HCT116 (cell line): ENCODE results near the gene RHOT1. TPM values are rescaled to one million over a fixed set of nuclear protein-coding genes. Genes with fewer than 3 reads are reported as not detected.

Source experiments
- ATAC-seq: fragments of 200-7000 bp; cut with Tn5 transposase; 2 replicates; pipeline ENCODE4 v1.9.1; 2020; ENCODE audit warnings: mild to moderate bottlenecking, moderate library complexity
- BruUV-seq: library from RNA; stranded (reverse); fragments of 400-500 nt; replicated peaks from 2 replicates; lab custom pipeline; 2021; lab: Mats Ljungman, UMichigan
- CTCF ChIA-PET: fragments of 300-600 bp; sonication (Branson Sonifier 250); formaldehyde crosslinking; loops from one replicate; lab custom pipeline; 2021; ENCODE audit warnings: antibody characterized with exemption; lab: Charles Lee
- POLR2A ChIA-PET: fragments of 300-600, 350-600 bp; sonication (Branson Sonifier 250); formaldehyde crosslinking; loops from one replicate; lab custom pipeline; 2021; ENCODE audit warnings: antibody characterized with exemption; lab: Charles Lee
- RAD21 ChIA-PET, 2 experiments: fragments of 300-600 bp; sonication (Branson Sonifier 250); formaldehyde crosslinking; loops; one replicate each; lab custom pipeline; 2023; ENCODE audit warnings: low total read pairs in 2 of 2; ENCODE audit not compliant: uncharacterized antibody in 2 of 2, unreplicated experiment in 2 of 2, low non-redundant PET in 1 of 2; lab: Charles Lee
- DNase-seq: peaks from one replicate; pipeline ENCODE4 v3.0.0-alpha.2; 2010; ENCODE audit warnings: low read depth, low spot score
- H2AFZ ChIP-seq: fragments of 200-600 bp; shearing (Covaris generic), sonication (generic); 2 replicates; pipeline ENCODE4 v1.6.1; 2017; ENCODE audit warnings: low read depth, mixed run types, mixed read lengths, antibody characterized with exemption, low read length; ENCODE audit not compliant: poor library complexity, severe bottlenecking
- H3K27ac ChIP-seq: 2 replicates; pipeline ENCODE4 v1.5.1; 2012; ENCODE audit warnings: low read depth, low read length
- H3K27me3 ChIP-seq: fragments of 200-600 bp; sonication (generic); 2 replicates; pipeline ENCODE4 v1.6.1; 2016; ENCODE audit warnings: mixed run types, low read length, mixed read lengths; ENCODE audit not compliant: insufficient read depth
- H3K36me3 ChIP-seq, 2 experiments: fragments of 200-500 bp in 1 of 2; fragments of 200-600 bp in 1 of 2; sonication (Bioruptor generic) in 1 of 2; sonication (generic) in 1 of 2; 2 replicates each; pipeline versions ENCODE4 v1.5.1 to v1.6.1; 2014 to 2016; ENCODE audit warnings: low read length in 2 of 2, inconsistent platforms in 1 of 2, mixed read lengths in 1 of 2, mixed run types in 1 of 2; ENCODE audit not compliant: insufficient read depth in 2 of 2, control insufficient read depth in 1 of 2
- H3K4me1 ChIP-seq, 2 experiments: fragments of 200-600 bp in 1 of 2; sonication (generic) in 1 of 2; 2 replicates each; pipeline versions ENCODE4 v1.5.1 to v1.6.1; 2012 to 2017; ENCODE audit warnings: low read length in 2 of 2, inconsistent platforms in 1 of 2, mild to moderate bottlenecking in 1 of 2, mixed read lengths in 1 of 2, mixed run types in 1 of 2, moderate library complexity in 1 of 2; ENCODE audit not compliant: insufficient read depth in 2 of 2, control insufficient read depth in 1 of 2
- H3K4me2 ChIP-seq: fragments of 200-600 bp; sonication (generic); 2 replicates; pipeline ENCODE4 v1.6.1; 2017; ENCODE audit warnings: mixed run types, low read length, mixed read lengths
- H3K4me3 ChIP-seq, 2 experiments: fragments of 200-600 bp in 1 of 2; sonication (generic) in 1 of 2; replicated peaks in 1 of 2; 2 replicates each; pipeline ENCODE4 v1.5.1; 2011 to 2016; ENCODE audit warnings: low read length in 2 of 2, control low read depth in 1 of 2, low read depth in 1 of 2, mild to moderate bottlenecking in 1 of 2, mixed read lengths in 1 of 2, mixed run types in 1 of 2
- H3K79me2 ChIP-seq: fragments of 200-600 bp; sonication (generic); 2 replicates; pipeline ENCODE4 v1.6.1; 2017; ENCODE audit warnings: mild to moderate bottlenecking, mixed run types, low read length, moderate library complexity, mixed read lengths; ENCODE audit not compliant: insufficient read depth
- H3K9ac ChIP-seq: fragments of 200-600 bp; sonication (generic); 2 replicates; pipeline ENCODE4 v1.6.1; 2016; ENCODE audit warnings: low read length, mixed read lengths
- H3K9me2 ChIP-seq: fragments of 200-600 bp; sonication (generic), shearing (Covaris generic); 2 replicates; pipeline ENCODE4 v1.6.1; 2017; ENCODE audit warnings: mixed run types, mild to moderate bottlenecking, moderate library complexity; ENCODE audit not compliant: insufficient read depth
- H3K9me3 ChIP-seq, 2 experiments: fragments of 200-500 bp in 1 of 2; fragments of 200-600 bp in 1 of 2; sonication (Bioruptor generic) in 1 of 2; sonication (generic) in 1 of 2; 2 replicates each; pipeline ENCODE4 v1.6.1; 2014 to 2017; ENCODE audit warnings: low read length in 2 of 2, mixed read lengths in 2 of 2, inconsistent platforms in 1 of 2, low read depth in 1 of 2, mild to moderate bottlenecking in 1 of 2, mixed run types in 1 of 2, moderate library complexity in 1 of 2; ENCODE audit not compliant: control insufficient read depth in 1 of 2, insufficient read depth in 1 of 2
- H4K20me1 ChIP-seq: fragments of 200-600 bp; sonication (generic), shearing (Covaris generic); 2 replicates; pipeline ENCODE4 v1.6.1; 2017; ENCODE audit warnings: mixed run types, mild to moderate bottlenecking, moderate library complexity; ENCODE audit not compliant: insufficient read depth
- CBX3 ChIP-seq: IDR thresholded peaks from 2 replicates; pipeline ENCODE4 v1.6.1; 2012; ENCODE audit warnings: low read depth
- CTCF ChIP-seq, 3 experiments: fragments of 200-600 bp in 1 of 3; sonication (generic) in 1 of 3; IDR thresholded peaks in 2 of 3; conservative IDR thresholded peaks in 1 of 3; 2 replicates each; pipeline ENCODE4 v1.5.1; 2012 to 2017; ENCODE audit warnings: low read depth in 2 of 3, low read length in 2 of 3, antibody characterized with exemption in 1 of 3, borderline replicate concordance in 1 of 3, control low read depth in 1 of 3, mild to moderate bottlenecking in 1 of 3, mixed read lengths in 1 of 3, mixed run types in 1 of 3, moderate library complexity in 1 of 3; ENCODE audit not compliant: insufficient read depth in 1 of 3
- EGR1 ChIP-seq: IDR thresholded peaks from 2 replicates; pipeline ENCODE4 v1.6.1; 2012; ENCODE audit warnings: low read depth
- ELF1 ChIP-seq: IDR thresholded peaks from 2 replicates; pipeline ENCODE4 v1.6.1; 2012; ENCODE audit warnings: low read depth, borderline replicate concordance
- EZH2 ChIP-seq: fragments of 200-600 bp; sonication (generic); IDR thresholded peaks from 2 replicates; pipeline ENCODE4 v1.6.1; 2017; ENCODE audit warnings: antibody characterized with exemption, mixed run types
- EZH2phosphoT487 ChIP-seq: fragments of 200-600 bp; IDR thresholded peaks from 2 replicates; pipeline ENCODE4 v1.6.1; 2018; ENCODE audit warnings: antibody characterized with exemption, borderline replicate concordance
- FOSL1 ChIP-seq: IDR thresholded peaks from 2 replicates; pipeline ENCODE4 v1.6.1; 2012; ENCODE audit warnings: low read depth
- RAD21 ChIP-seq: IDR thresholded peaks from 2 replicates; pipeline ENCODE4 v1.6.1; 2012; ENCODE audit warnings: low read depth, mild to moderate bottlenecking
- REST ChIP-seq: IDR thresholded peaks from 2 replicates; pipeline ENCODE4 v1.6.1; 2012; ENCODE audit warnings: low read depth
- SIN3A ChIP-seq: IDR thresholded peaks from 2 replicates; pipeline ENCODE4 v1.6.1; 2012; ENCODE audit warnings: low read depth
- SP1 ChIP-seq: IDR thresholded peaks from 2 replicates; pipeline ENCODE4 v1.6.1; 2012; ENCODE audit warnings: low read depth
- SRF ChIP-seq: IDR thresholded peaks from 2 replicates; pipeline ENCODE4 v1.6.1; 2012; ENCODE audit warnings: low read depth
- TCF7L2 ChIP-seq: IDR thresholded peaks from 2 replicates; pipeline ENCODE4 v1.7.0; 2011; ENCODE audit warnings: borderline replicate concordance, inconsistent platforms; ENCODE audit not compliant: insufficient read depth, insufficient read length; ENCODE audit errors: extremely low read depth
- ZFX ChIP-seq: fragments of 450-650 bp; IDR thresholded peaks from 2 replicates; pipeline ENCODE4 v1.6.1; 2017
- ZNF274 ChIP-seq: fragments of 200-500 bp; sonication (Bioruptor generic); IDR thresholded peaks from 2 replicates; pipeline ENCODE4 v1.6.1; 2014; ENCODE audit warnings: mild to moderate bottlenecking, low read depth, low read length, inconsistent platforms
- intact Hi-C: fragments of 100-400 bp; cut with micrococcal nuclease; formaldehyde crosslinking; loops from 2 replicates; pipeline ENCODE4 v1.10.0; 2022
- total RNA-seq: library from RNA; stranded (reverse); gene quantifications from one replicate; pipeline ENCODE4 v1.2.1, GENCODE V29; 2021; ENCODE audit not compliant: unreplicated experiment
- TF ChIP-seq, protein P1 (sequence below): IDR thresholded peaks from 2 replicates; pipeline ENCODE4 v1.6.1; 2012
- TF ChIP-seq, protein P2 (sequence below): IDR thresholded peaks from 2 replicates; pipeline ENCODE4 v1.6.1; 2012
- TF ChIP-seq, protein P3 (sequence below): IDR thresholded peaks from 2 replicates; pipeline ENCODE4 v1.6.1; 2011; ENCODE audit warnings: mild to moderate bottlenecking, low read length, moderate library complexity; ENCODE audit not compliant: insufficient replicate concordance; ENCODE audit errors: extremely low read depth

Gene RHOT1
- total RNA-seq, 1 experiment from 2014 or later, result 33.3 TPM

DNA sequence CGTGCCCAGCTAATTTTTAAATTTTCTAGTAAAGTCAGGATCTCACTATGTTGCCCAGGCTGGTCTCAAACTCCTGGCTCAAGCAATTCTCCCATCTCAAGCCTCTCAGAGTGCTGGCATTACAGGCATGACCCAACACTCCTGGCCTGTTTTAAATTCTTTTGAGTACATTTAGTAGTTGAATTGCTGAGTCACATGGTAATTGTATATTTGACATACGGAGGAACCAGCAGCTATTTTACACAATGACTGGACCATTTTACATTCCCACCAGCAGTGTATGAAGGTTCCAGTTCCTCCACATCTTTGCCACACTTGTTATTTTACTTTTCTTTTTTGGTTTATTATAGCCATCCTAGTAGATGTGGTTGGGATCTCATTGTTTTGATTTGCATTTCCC, 43.6 kb downstream of the RHOT1 start:
- H3K36me3 ChIP-seq, result peaks cover 0 to 8% of the 10 kb centered on the region in 2 experiments; a peak in 3 of 4 replicates
- ChIA-PET CTCF (no interaction called here), POLR2A (no interaction called here), RAD21 (no interaction called here)
- intact Hi-C loops, result no loop called here
- no peaks in the 10 kb centered on the region for H3K79me2 ChIP-seq
- no peak overlapping the region for H3K4me3 ChIP-seq
- no peak overlapping the region for H3K4me2 ChIP-seq
- no peaks in the 10 kb centered on the region for H3K27me3 ChIP-seq
- no peaks in the 10 kb centered on the region for H3K9me2 ChIP-seq
- BruUV-seq, result no TSS peak
- H3K4me1 ChIP-seq, result peaks cover 0 to 7% of the 10 kb centered on the region in 2 experiments; a peak in 3 of 4 replicates
- H2AFZ ChIP-seq, result no peak overlapping the region
- TF ChIP-seq REST, result no peak
- TF ChIP-seq SRF, result no peak
- TF ChIP-seq FOSL1, result no peak
- TF ChIP-seq, protein P1, sequence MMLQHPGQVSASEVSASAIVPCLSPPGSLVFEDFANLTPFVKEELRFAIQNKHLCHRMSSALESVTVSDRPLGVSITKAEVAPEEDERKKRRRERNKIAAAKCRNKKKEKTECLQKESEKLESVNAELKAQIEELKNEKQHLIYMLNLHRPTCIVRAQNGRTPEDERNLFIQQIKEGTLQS, result no peak
- TF ChIP-seq EZH2phosphoT487, result no peak
- TF ChIP-seq ELF1, result no peak
- no peak for TF ChIP-seq RAD21
- TF ChIP-seq, protein P2, sequence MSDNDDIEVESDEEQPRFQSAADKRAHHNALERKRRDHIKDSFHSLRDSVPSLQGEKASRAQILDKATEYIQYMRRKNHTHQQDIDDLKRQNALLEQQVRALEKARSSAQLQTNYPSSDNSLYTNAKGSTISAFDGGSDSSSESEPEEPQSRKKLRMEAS, result no peak
- TF ChIP-seq, protein P3, sequence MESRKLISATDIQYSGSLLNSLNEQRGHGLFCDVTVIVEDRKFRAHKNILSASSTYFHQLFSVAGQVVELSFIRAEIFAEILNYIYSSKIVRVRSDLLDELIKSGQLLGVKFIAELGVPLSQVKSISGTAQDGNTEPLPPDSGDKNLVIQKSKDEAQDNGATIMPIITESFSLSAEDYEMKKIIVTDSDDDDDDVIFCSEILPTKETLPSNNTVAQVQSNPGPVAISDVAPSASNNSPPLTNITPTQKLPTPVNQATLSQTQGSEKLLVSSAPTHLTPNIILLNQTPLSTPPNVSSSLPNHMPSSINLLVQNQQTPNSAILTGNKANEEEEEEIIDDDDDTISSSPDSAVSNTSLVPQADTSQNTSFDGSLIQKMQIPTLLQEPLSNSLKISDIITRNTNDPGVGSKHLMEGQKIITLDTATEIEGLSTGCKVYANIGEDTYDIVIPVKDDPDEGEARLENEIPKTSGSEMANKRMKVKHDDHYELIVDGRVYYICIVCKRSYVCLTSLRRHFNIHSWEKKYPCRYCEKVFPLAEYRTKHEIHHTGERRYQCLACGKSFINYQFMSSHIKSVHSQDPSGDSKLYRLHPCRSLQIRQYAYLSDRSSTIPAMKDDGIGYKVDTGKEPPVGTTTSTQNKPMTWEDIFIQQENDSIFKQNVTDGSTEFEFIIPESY, result no peak
- TF ChIP-seq TCF7L2, result no peak
- TF ChIP-seq SP1, result no peak
- TF ChIP-seq ZFX, result no peak
- TF ChIP-seq CTCF (IDR thresholded peaks at IDR 0.05 in 2 of 3, conservative IDR thresholded peaks at IDR 0.05 in 1 of 3; ENCODE audit: borderline replicate concordance in 1 of 3, insufficient read depth in 1 of 3, low read depth in 2 of 3, low read length in 2 of 3), result no peak
- no peak for TF ChIP-seq ZNF274
- TF ChIP-seq SIN3A, result no peak
- TF ChIP-seq EGR1, result no peak
- TF ChIP-seq EZH2, result no peak
- TF ChIP-seq CBX3, result no peak
- no peak overlapping the region for H3K9ac ChIP-seq
- H3K27ac ChIP-seq, result no peak overlapping the region
- no peak for DNase-seq
- no peak for ATAC-seq
- H4K20me1 ChIP-seq, result no peaks in the 10 kb centered on the region
- no peaks in the 10 kb centered on the region for H3K9me3 ChIP-seq
